ENCODE measurements around the gene CLEC6A. TPM values are rescaled to one million over a fixed set of nuclear protein-coding genes. Genes with fewer than 3 reads are reported as not detected.
"Not testable (repeated sequence)": the region's sequence is repeated elsewhere in the genome, so short reads cannot be mapped to it uniquely, and the experiment has no call there.

The CLEC6A gene
- total RNA-seq, 1 donor from 2014 or later = not detected

DNA sequence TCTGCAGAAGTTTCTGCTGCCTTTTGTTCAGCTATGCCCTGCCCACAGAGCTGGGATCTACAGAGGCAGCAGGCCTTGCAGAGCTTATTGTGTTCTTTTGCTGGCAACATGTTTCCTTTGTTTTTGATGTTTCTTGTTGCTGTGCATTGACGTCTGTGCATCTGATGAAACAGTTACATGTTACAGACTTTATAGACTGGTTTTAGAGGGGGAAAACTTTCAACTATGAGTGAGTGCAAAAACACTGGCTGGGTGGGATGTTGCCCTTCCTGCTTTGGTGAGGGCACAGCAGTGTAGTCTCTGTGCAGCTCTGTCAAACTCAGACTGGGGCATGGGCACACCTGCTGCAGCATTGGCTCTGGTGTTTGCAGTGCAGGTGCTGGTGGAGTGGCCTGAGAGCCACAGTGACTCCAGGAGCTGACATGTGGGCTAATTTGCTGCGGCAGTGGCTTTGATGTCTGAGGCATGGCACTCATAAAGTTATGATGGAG lies 26.9 kb downstream of the CLEC6A start:
- Mint-ChIP-seq H3K27me3 (ENCODE audit: low read depth) (no peaks in the 10 kb centered on the region), H3K36me3 (ENCODE audit: low read depth) (peaks cover 3% of the 10 kb centered on the region), H3K9me3 (peaks cover 3% of the 10 kb centered on the region), H3K4me3 (no peak overlapping the region), H3K27ac (ENCODE audit: unreplicated experiment) (no peak overlapping the region), H3K4me1 (peaks cover 17% of the 10 kb centered on the region)
- DNase-seq (ENCODE audit: low read depth, low spot score) = no peak
- TF ChIP-seq CTCF (conservative IDR thresholded peaks at IDR 0.05) = no peak

- Mint-ChIP-seq H3K27ac (ENCODE audit: unreplicated experiment) (no peak overlapping the region), H3K4me1 (peaks cover 17% of the 10 kb centered on the region), H3K9me3 (peaks cover 3% of the 10 kb centered on the region), H3K27me3 (ENCODE audit: low read depth) (no peaks in the 10 kb centered on the region), H3K4me3 (no peak overlapping the region), H3K36me3 (ENCODE audit: low read depth) (peaks cover 3% of the 10 kb centered on the region)
- DNase-seq (ENCODE audit: low read depth, low spot score) = no peak
- TF ChIP-seq CTCF (conservative IDR thresholded peaks at IDR 0.05) = no peak
These were observed 27.3 kb downstream of the CLEC6A start for GRCh38 chr12:8483079-8483478.

DNA sequence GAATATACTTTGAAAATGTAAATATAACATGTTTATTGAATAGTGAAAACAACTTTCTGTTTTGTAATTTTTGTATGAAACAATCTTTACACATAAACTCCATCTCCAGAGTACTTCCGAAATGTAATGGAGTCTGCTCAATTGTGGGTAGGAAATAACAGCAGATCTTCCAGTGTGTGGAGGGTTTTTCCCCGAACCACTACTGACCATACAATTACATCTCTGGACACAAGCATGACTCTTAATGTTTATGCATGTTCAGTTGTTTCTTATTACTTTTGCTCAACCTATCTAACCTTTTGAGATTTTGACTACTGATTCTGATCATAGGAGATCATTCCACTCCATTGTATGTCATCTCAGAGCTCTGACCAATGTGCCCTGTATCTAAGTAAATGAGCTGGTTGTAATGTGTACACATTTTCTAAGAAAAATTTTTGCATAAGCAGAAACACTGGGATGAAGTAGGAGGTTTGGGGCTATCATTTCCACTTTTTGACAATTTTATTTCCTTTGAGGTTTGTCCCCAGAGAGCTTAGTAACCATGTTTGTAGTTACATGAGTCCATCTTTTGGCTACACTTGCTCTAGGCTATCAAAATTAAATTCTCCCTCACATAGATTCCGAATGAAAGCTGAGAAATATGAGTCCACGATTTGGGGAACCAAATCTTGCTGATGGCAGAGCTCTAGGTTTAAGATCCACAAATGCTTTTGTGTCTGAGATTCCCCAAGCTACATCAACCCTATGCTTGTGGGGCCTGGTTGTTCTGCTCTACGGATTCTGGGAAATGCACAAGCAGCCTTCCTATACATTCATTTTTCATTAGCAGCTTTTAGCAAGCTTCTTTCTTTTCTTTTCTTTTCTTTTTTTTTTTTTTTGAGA lies 36.1 kb downstream of the CLEC6A start:
- Mint-ChIP-seq H3K27me3 (ENCODE audit: low read depth) (peaks cover 4% of the 10 kb centered on the region), H3K4me1 (peaks cover 9% of the 10 kb centered on the region), H3K4me3 (no peak overlapping the region), H3K36me3 (ENCODE audit: low read depth) (no peaks in the 10 kb centered on the region), H3K27ac (ENCODE audit: unreplicated experiment) (no peak overlapping the region), H3K9me3 (peaks cover 6% of the 10 kb centered on the region)
- DNase-seq (ENCODE audit: low read depth, low spot score) = no peak
- no peak for TF ChIP-seq CTCF (conservative IDR thresholded peaks at IDR 0.05)

DNA sequence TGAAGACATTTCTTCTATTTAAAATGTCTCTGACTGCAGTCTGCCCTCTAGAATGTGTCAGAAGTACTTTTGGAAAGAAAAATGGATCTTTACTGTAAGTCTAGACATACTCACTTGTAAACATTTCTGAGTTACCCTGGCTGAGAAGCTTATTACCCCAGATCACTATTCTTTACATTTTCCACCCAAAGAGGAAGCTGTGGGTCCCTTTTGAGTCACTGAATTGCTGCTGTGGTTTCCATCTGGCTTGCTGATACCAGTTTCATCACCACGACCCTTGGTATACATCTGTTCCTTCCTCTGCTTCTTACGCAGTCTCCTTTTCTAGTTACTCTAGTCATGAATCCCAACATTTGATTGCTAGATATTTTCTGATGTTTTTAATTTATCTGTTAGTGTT lies 37.3 kb downstream of the CLEC6A start:
- no peak overlapping the region for H3K27ac Mint-ChIP-seq (ENCODE audit: unreplicated experiment)
- H3K9me3 Mint-ChIP-seq = peaks cover 3% of the 10 kb centered on the region
- peaks cover 9% of the 10 kb centered on the region for H3K4me1 Mint-ChIP-seq
- no peak for TF ChIP-seq CTCF (conservative IDR thresholded peaks at IDR 0.05)
- H3K4me3 Mint-ChIP-seq = no peak overlapping the region
- H3K36me3 Mint-ChIP-seq (ENCODE audit: low read depth) = no peaks in the 10 kb centered on the region
- peaks cover 4% of the 10 kb centered on the region for H3K27me3 Mint-ChIP-seq (ENCODE audit: low read depth)
- no peak for DNase-seq (ENCODE audit: low read depth, low spot score)

DNA sequence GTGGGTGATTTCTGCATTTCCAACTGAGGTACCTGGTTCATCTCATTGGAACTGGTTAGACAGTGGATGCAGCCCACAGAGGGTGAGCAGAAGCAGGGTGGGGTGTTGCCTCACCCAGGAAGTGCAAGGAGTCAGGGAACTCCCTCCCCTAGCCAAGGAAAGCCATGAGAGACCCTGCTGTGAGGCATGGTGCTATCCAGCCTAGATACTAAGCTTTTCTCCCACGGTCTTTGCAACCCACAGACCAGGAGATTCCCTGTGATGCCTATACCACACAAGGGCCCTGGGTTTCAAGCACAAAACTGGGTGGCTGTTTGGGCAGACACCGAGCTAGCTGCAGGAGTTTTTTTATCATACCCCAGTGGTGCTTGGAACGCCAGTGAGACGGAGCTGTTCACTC lies 39.9 kb downstream of the CLEC6A start:
- not testable (repeated sequence) for H3K4me3 Mint-ChIP-seq; H3K27ac Mint-ChIP-seq (ENCODE audit: unreplicated experiment); H3K9me3 Mint-ChIP-seq; H3K4me1 Mint-ChIP-seq; H3K27me3 Mint-ChIP-seq (ENCODE audit: low read depth); H3K36me3 Mint-ChIP-seq (ENCODE audit: low read depth); DNase-seq (ENCODE audit: low read depth, low spot score)

GRCh38 chr12:8496074-8496473 lies 40.3 kb downstream of the CLEC6A start:
- DNase-seq (ENCODE audit: low read depth, low spot score); H3K36me3 Mint-ChIP-seq (ENCODE audit: low read depth); H3K9me3 Mint-ChIP-seq; H3K27ac Mint-ChIP-seq (ENCODE audit: unreplicated experiment); H3K27me3 Mint-ChIP-seq (ENCODE audit: low read depth); H3K4me3 Mint-ChIP-seq; H3K4me1 Mint-ChIP-seq: not testable (repeated sequence)

Measured in neural crest cell (in vitro differentiated cells).